ENCODE measurements around the gene TMEM50A. TPM values are rescaled to one million over a fixed set of nuclear protein-coding genes. Genes with fewer than 3 reads are reported as not detected.

TMEM50A gene
- polyA plus RNA-seq, 2 of the 4 experiments (the other 2 are of a cell fraction), result 111 to 128 TPM

Other genes with a start within 250 kb of the TMEM50A start
- gene SYF2, start 105.8 kb upstream of the TMEM50A start, polyA plus RNA-seq (2011; rRNA removed), result 29.7 and 38.6 TPM in 2 replicates
- 36.0 to 39.7 TPM (median 38.6 TPM) in 3 replicates for gene SYF2, start 105.8 kb upstream of the TMEM50A start, polyA plus RNA-seq (2017; fragmentation: RNase III; extraction: RNeasy Plus Mini Kit Qiagen cat#74134 plus additional on column Dnase treatment)
- 45.0 and 50.6 TPM in 2 replicates for gene RSRP1, start 90.9 kb upstream of the TMEM50A start, polyA plus RNA-seq (2011; rRNA removed)
- 32.8 to 36.2 TPM (median 34.5 TPM) in 3 replicates for gene RSRP1, start 90.9 kb upstream of the TMEM50A start, polyA plus RNA-seq (2017; fragmentation: RNase III; extraction: RNeasy Plus Mini Kit Qiagen cat#74134 plus additional on column Dnase treatment)
- not detected in 2 replicates for gene RHD, start 65.8 kb upstream of the TMEM50A start, polyA plus RNA-seq (2011; rRNA removed)
- gene RHD, start 65.8 kb upstream of the TMEM50A start, polyA plus RNA-seq (2017; fragmentation: RNase III; extraction: RNeasy Plus Mini Kit Qiagen cat#74134 plus additional on column Dnase treatment), result not detected in 3 replicates
- gene RHCE, start 82.5 kb downstream of the TMEM50A start, polyA plus RNA-seq (2011; rRNA removed), result 0.12 and 0.13 TPM in 2 replicates
- not detected in 3 replicates for gene RHCE, start 82.5 kb downstream of the TMEM50A start, polyA plus RNA-seq (2017; fragmentation: RNase III; extraction: RNeasy Plus Mini Kit Qiagen cat#74134 plus additional on column Dnase treatment)
- gene MACO1, start 92.6 kb downstream of the TMEM50A start, polyA plus RNA-seq (2011; rRNA removed), result 5.8 and 7.5 TPM in 2 replicates
- gene MACO1, start 92.6 kb downstream of the TMEM50A start, polyA plus RNA-seq (2017; fragmentation: RNase III; extraction: RNeasy Plus Mini Kit Qiagen cat#74134 plus additional on column Dnase treatment), result 5.2 to 6.3 TPM (median 6.1 TPM) in 3 replicates
- 7.9 and 9.2 TPM in 2 replicates for gene LDLRAP1, start 205.3 kb downstream of the TMEM50A start, polyA plus RNA-seq (2011; rRNA removed)
- 9.9 to 10.9 TPM (median 10.1 TPM) in 3 replicates for gene LDLRAP1, start 205.3 kb downstream of the TMEM50A start, polyA plus RNA-seq (2017; fragmentation: RNase III; extraction: RNeasy Plus Mini Kit Qiagen cat#74134 plus additional on column Dnase treatment)

All from A549 (cell line).